HG02884 (cell line): ENCODE data around the gene TEKT5.

ENCODE experiments used
- ATAC-seq: cut with Tn5 transposase; IDR thresholded peaks from one replicate; pipeline ENCODE4 v1.9.1; 2021; ENCODE audit warnings: mild to moderate bottlenecking, moderate library complexity; ENCODE audit not compliant: unreplicated experiment

Gene TEKT5

DNA sequence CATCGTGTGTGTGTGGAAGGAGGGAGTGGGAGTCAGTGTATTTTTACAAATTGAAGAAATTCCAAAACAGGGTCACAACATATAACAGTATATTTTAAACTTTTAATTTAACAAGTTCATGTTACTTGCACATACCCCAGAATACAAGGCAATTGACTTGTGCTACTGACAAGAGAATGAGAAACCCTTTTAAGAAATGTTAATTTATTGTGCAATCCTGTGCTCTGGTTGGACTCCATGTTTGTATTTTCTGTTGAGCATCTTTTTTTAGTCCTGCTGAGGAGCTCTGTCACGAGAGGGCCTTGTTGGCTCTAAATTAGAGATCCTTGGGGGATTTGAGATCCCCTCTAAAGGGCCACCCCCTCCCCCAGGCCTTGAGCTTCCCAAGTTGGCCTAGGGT, 113.2 kb downstream of the TEKT5 start:
- ATAC-seq = no peak

DNA sequence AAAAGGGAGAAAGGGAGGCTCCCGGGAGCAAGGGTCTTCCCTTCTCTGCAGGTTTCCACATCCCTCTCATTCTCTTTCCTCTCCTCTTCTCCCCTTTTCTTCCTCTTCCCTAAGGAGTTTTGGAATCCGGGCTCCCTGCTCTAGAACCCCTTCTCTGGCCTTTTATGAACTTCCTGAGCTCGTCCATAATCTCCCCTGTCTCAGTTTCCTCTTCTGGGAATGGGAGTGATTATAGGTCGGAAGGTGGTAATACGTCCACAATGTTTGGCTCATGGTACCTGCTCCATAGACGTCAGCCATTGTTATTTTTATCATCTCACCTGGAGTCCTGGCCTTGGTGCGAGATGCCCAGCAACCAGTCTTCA, 113.9 kb downstream of the TEKT5 start:
- no peak for ATAC-seq

DNA sequence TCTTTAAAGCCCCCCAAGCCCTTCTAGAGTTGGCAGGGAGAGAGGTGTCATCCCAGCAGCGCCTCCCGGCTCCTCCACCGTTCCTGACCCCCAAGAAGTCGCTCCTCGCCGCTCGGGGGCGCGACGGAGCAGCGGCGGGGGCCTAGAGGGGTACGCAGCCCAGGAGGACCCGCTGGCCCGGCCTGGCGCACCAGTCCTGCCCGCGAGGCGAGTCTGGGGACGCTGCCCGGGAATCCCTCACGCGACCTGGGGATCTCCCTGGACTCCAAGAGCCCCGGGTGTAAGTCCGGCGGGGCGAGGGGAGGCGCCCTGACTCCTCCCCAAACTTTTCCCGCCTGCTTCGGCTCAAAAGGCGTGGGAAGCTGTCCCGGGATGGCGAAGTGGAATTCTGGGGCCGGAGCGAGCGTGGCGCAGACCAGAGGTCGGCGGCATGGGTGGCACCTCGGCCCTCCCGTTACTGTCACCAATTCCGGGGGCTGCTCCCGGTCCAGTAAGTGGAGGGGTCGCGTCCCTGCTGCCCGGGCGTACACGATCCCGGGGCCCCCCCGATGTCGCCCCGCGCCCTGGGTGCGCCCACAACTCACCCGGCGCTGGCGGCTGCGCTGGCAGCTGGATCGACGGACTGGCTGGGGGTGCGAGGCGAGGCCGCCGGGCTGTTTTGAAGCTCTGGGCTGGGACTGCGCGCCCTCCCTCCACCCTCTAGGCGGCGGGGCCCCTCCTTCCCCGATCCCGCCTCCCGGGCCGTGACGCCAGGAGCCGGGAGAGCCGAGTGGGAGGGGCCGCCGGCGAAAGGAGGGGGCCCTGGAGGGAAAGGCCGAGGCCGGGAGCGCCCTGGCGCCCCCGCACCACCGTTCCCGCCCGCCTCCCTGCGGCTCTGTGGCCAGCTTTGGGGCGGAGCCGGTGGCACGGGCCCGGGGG, 114.5 kb downstream of the TEKT5 start, which contains the start of gene EMP2:
Gene EMP2 (minus strand): TSS at position 634 of the 918 bp plus-strand sequence. CDS start 32,981 bp downstream, outside the sequence.
- ATAC-seq = no peak

DNA sequence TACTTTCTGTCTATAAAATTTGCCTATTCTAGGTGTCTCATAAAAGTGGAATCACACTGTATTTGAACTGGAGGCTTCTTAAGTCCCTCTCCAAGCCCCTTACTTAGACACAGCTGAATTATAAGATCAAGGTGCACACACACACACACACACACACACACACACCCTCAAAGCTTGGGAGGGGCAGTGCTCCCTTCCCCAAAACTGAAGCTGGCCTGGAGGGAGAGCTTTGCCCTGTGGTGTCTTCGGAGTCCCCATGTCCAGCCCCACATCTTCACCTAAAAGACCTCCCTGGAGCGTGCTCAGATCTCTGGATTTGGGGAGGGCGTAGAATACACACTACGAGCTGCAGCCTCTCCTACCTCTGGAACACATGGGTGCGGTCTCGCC, 115.2 kb downstream of the TEKT5 start:
- no peak for ATAC-seq

DNA sequence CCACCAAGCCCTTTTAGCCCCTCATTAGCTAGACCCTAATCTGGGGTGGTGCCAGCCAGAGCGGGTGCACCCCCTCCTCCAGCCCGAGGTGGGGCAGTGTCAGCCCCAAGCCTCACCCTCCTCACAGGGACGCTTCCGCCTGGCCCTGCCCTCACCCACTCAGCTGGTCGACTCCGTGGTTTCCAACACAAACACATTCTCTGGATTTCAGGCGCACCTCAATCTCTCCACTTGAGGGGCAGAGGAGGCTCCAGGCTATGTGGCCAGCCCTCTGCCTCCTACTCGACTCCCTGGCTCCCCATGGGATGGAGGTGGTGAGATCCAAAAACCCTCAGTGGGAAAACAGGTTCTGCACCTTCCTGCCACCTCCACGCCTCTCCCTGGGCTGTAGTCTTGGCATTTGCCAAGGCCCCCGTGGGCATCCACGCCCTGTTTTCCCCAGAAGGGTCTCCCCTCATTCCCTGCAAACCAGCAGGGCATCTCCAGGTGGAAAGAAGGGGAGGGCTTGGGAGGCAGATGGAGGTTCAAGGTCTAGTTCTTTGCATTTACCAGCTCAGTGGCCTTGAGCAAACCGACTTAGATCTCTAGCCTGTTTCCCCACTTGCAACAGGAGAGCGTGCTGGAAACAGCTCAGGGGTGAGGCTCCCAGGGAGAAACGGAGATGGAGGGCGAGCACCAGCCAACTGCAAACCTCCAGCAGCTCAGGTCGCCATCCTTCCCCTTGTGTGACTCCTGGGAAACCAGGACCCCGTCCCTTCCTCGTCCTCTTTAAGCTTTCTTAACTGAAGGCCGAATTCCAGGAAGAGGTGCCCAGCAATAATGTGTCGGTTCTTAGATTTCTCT, 116.0 kb downstream of the TEKT5 start:
- ATAC-seq = no peak
